ENCODE data around the gene NEK11. TPM values are rescaled to one million over a fixed set of nuclear protein-coding genes. Genes with fewer than 3 reads are reported as not detected.

Gene NEK11
- total and polyA plus RNA-seq, 4 donors, result 4.0 to 36.3 (median 9.8) TPM

- Histone ChIP-seq H3K36me3 (ENCODE audit: control insufficient read depth in 4 of 4, insufficient read depth in 4 of 4, low read length in 4 of 4) (peaks cover 0 to 2% (median 0%) of the 10 kb centered on the region in 4 donors), H3K9me3 (ENCODE audit: control insufficient read depth in 4 of 4, insufficient read depth in 3 of 4, low read length in 3 of 4) (peaks cover 0 to 2% (median 0%) of the 10 kb centered on the region in 4 donors), H3K27ac (ENCODE audit: low read depth in 1 of 2, low read length in 1 of 2) (no peak overlapping the region), H3K4me1 (ENCODE audit: control insufficient read depth in 5 of 5, insufficient read depth in 5 of 5, low read length in 5 of 5) (no peaks in the 10 kb centered on the region), H3K27me3 (ENCODE audit: control insufficient read depth in 3 of 3, insufficient read depth in 3 of 3, low read length in 2 of 3) (no peaks in the 10 kb centered on the region), H3K4me3 (no peak overlapping the region), H3K9ac (ENCODE audit: insufficient read depth in 1 of 2, low read length in 2 of 2) (no peak overlapping the region)
- 84 to 88% methylated on average over 3 of the region's 3 CpGs for WGBS, 2 donors
- no peak for TF ChIP-seq CTCF (IDR thresholded peaks at IDR 0.05; ENCODE audit: control extremely low read depth, extremely low read depth)
- DNase-seq (no peak), ATAC-seq (ENCODE audit: insufficient read depth, low FRiP score) (no peak)
These were observed 23.3 kb downstream of the NEK11 start for GRCh38 chr3:131050001-131050400.

- DNase-seq (peak in 1 of 3 donors; percentile 10), ATAC-seq (ENCODE audit: insufficient read depth, low FRiP score) (no peak)
- no peak overlapping the region for H3K9ac ChIP-seq (ENCODE audit: insufficient read depth in 1 of 2, low read length in 2 of 2)
- 88 to 89% methylated on average over 3 of the region's 3 CpGs for WGBS, 2 donors
- H3K27me3 ChIP-seq (ENCODE audit: control insufficient read depth in 3 of 3, insufficient read depth in 3 of 3, low read length in 2 of 3), result no peaks in the 10 kb centered on the region
- no peaks in the 10 kb centered on the region for H3K9me3 ChIP-seq (ENCODE audit: control insufficient read depth in 4 of 4, insufficient read depth in 3 of 4, low read length in 3 of 4)
- TF ChIP-seq CTCF (IDR thresholded peaks at IDR 0.05; ENCODE audit: control extremely low read depth, extremely low read depth), result no peak
- H3K27ac ChIP-seq (ENCODE audit: low read depth in 1 of 2, low read length in 1 of 2), result no peak overlapping the region
- no peak overlapping the region for H3K4me3 ChIP-seq
- H3K4me1 ChIP-seq (ENCODE audit: control insufficient read depth in 5 of 5, insufficient read depth in 5 of 5, low read length in 5 of 5), result no peaks in the 10 kb centered on the region
- peaks cover 0 to 2% (median 0%) of the 10 kb centered on the region in 4 donors for H3K36me3 ChIP-seq (ENCODE audit: control insufficient read depth in 4 of 4, insufficient read depth in 4 of 4, low read length in 4 of 4)
These were observed 26.6 kb downstream of the NEK11 start for GRCh38 chr3:131053043-131053859.

- peak in 1 of 3 donors; percentile 4 for DNase-seq
- no peaks in the 10 kb centered on the region for H3K9me3 ChIP-seq (ENCODE audit: control insufficient read depth in 4 of 4, insufficient read depth in 3 of 4, low read length in 3 of 4)
- no peaks in the 10 kb centered on the region for H3K27me3 ChIP-seq (ENCODE audit: control insufficient read depth in 3 of 3, insufficient read depth in 3 of 3, low read length in 2 of 3)
- no peak overlapping the region for H3K4me3 ChIP-seq
- H3K9ac ChIP-seq (ENCODE audit: insufficient read depth in 1 of 2, low read length in 2 of 2), result no peak overlapping the region
- no peaks in the 10 kb centered on the region for H3K36me3 ChIP-seq (ENCODE audit: control insufficient read depth in 4 of 4, insufficient read depth in 4 of 4, low read length in 4 of 4)
- no peak for ATAC-seq (ENCODE audit: insufficient read depth, low FRiP score)
- H3K4me1 ChIP-seq (ENCODE audit: control insufficient read depth in 5 of 5, insufficient read depth in 5 of 5, low read length in 5 of 5), result no peaks in the 10 kb centered on the region
- TF ChIP-seq CTCF (IDR thresholded peaks at IDR 0.05; ENCODE audit: control extremely low read depth, extremely low read depth), result no peak
- no peak overlapping the region for H3K27ac ChIP-seq (ENCODE audit: low read depth in 1 of 2, low read length in 1 of 2)
These were observed 41.3 kb downstream of the NEK11 start for GRCh38 chr3:131067983-131068382.

All from lung (tissue), 12 donors.